ENCODE measurements around the gene TBC1D16. TPM values are rescaled to one million over a fixed set of nuclear protein-coding genes. Genes with fewer than 3 reads are reported as not detected.

Gene TBC1D16
- total RNA-seq, 1 donor from 2014 or later = 55.6 TPM

DNA sequence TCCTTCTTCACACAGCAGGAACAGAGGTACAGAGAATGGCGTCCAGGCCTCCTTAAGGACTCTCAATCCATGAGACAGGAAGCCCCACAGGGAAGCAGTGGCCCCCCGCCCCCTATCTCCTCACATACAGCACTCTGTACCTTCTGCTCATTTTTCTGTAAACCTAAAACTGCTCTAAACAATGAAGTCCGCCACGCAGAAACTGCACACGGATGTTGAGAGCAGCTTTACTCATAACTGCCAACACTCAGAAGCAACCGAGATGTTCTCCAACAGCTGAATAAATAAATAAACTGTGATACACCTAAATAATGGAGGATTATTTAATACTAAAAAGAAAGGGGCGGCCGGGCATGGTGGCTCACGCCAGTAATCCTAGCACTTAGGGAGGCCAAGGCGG is 9.9 kb downstream of the TBC1D16 start:
- peaks cover 15 to 40% of the 10 kb centered on the region in 2 donors for H3K4me1 ChIP-seq
- DNase-seq (ENCODE audit: low spot score in 2 of 2) = no peak
- H3K9me3 ChIP-seq = no peaks in the 10 kb centered on the region
- TF ChIP-seq CTCF (IDR thresholded peaks at IDR 0.05) = no peak
- no peaks in the 10 kb centered on the region for H3K27me3 ChIP-seq
- intact Hi-C loops (cut with DNase I) = no loop called here
- no peak overlapping the region for H3K27ac ChIP-seq
- no peak overlapping the region for H3K4me3 ChIP-seq
- no peaks in the 10 kb centered on the region for H3K36me3 ChIP-seq

DNA sequence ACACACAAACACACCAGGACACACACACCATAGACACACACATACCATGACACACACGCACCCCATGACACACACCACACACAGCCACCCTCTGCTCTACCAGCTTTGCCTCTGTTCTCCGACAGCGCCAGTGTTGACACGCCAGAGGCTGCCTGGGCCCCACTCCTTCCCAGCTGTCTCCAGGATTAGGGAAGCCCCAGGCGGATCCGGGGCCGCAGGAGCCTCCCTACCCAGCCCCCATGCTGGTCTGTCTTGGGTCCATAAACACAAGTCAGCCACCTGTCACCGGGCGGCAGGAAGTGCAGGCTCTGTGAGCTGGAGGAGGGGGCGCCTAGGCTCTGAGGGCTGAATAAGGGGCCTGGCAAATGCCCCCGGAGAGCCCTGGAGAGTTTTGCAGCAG is 10.5 kb downstream of the TBC1D16 start:
- Histone ChIP-seq H3K4me3 (no peak overlapping the region), H3K9me3 (no peaks in the 10 kb centered on the region), H3K27me3 (no peaks in the 10 kb centered on the region), H3K4me1 (peaks cover 14 to 33% of the 10 kb centered on the region in 2 donors), H3K36me3 (no peaks in the 10 kb centered on the region), H3K27ac (no peak overlapping the region)
- intact Hi-C loops (cut with DNase I) = no loop called here
- no peak for DNase-seq (ENCODE audit: low spot score in 2 of 2)
- no peak for TF ChIP-seq CTCF (IDR thresholded peaks at IDR 0.05)

GRCh38 chr17:80024206-80024972 is 11.3 kb downstream of the TBC1D16 start:
- no peak for DNase-seq (ENCODE audit: low spot score in 2 of 2)
- TF ChIP-seq CTCF (IDR thresholded peaks at IDR 0.05) = no peak
- H3K4me1 ChIP-seq = peaks cover 7 to 26% of the 10 kb centered on the region in 2 donors
- H3K27ac ChIP-seq = peak overlapping the region in 1 of 2 donors; percentile 6
- H3K4me3 ChIP-seq = peak overlapping the region; percentile 20 to 52
- no peaks in the 10 kb centered on the region for H3K27me3 ChIP-seq
- no peaks in the 10 kb centered on the region for H3K9me3 ChIP-seq
- intact Hi-C loops (cut with DNase I) = no loop called here
- H3K36me3 ChIP-seq = no peaks in the 10 kb centered on the region

DNA sequence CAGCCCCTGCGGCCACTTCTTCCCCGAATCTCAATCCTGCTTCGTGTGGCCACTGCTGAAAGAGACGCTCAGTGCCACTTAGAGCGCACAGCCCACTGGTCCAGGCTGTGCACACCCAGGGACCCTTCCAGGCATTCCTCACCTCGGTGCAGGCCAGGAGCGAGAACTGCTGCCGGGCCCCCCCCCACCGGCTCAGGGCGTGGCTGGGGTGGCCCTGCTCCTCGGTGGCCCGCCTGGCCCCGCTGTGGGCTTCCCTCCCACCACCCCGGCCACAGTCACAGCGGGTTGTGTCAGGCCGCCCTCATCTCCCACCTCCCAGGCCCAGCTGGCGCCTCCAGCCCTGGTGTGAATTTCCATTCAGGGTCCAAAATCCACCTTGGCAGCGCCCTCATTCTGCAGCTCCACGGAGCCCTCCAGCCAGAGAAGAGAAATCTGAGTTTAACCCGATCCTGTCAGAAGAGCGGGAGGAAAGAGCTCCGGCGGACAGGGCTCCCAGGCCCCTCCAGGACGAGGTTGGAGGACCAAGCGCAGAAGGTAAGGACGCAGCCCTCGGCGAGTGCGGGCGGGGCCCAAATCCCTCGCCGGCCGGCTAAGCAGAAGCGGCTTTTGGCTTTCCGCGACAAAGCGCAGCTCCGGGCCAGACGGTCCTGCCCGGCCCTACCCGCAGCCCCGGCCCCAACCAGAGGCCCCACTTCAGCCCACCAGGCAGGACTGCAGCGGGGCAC is 12.0 kb downstream of the TBC1D16 start:
- Histone ChIP-seq H3K4me1 (peaks cover 7 to 18% of the 10 kb centered on the region in 2 donors), H3K4me3 (peak overlapping the region; percentile 20 to 52)

GRCh38 chr17:80021600-80021999 is 14.1 kb downstream of the TBC1D16 start:
- intact Hi-C loops (cut with DNase I) = no loop called here
- peaks cover 3 to 12% of the 10 kb centered on the region in 2 donors for H3K4me1 ChIP-seq
- H3K4me3 ChIP-seq = no peak overlapping the region
- H3K27ac ChIP-seq = no peak overlapping the region
- DNase-seq (ENCODE audit: low spot score in 2 of 2) = no peak
- TF ChIP-seq CTCF (IDR thresholded peaks at IDR 0.05) = no peak
- no peaks in the 10 kb centered on the region for H3K9me3 ChIP-seq
- no peaks in the 10 kb centered on the region for H3K36me3 ChIP-seq
- no peaks in the 10 kb centered on the region for H3K27me3 ChIP-seq

More for the DNA sequence above, 12.0 kb downstream of the TBC1D16 start:
- no peak for TF ChIP-seq CTCF (IDR thresholded peaks at IDR 0.05)
- Histone ChIP-seq H3K27ac (peak overlapping the region; percentile 6), H3K36me3 (no peaks in the 10 kb centered on the region), H3K27me3 (no peaks in the 10 kb centered on the region), H3K9me3 (no peaks in the 10 kb centered on the region)
- no peak for DNase-seq (ENCODE audit: low spot score in 2 of 2)
- intact Hi-C loops (cut with DNase I) = no loop called here
